Panc1 (cell line): ENCODE data around the gene DHX32. TPM values are rescaled to one million over a fixed set of nuclear protein-coding genes. Genes with fewer than 3 reads are reported as not detected.

ENCODE experiments used
- ATAC-seq: fragments of 200-7000 bp; cut with Tn5 transposase; 2 replicates; pipeline ENCODE4 v1.9.1; 2020; ENCODE audit warnings: mild to moderate bottlenecking, moderate library complexity
- Bru-seq: library from RNA; stranded (reverse); fragments of 400-500 nt; gene quantifications from one replicate; lab custom pipeline; 2021; lab: Mats Ljungman, UMichigan
- BruChase-seq, 2 experiments: library from RNA; stranded (reverse); fragments of 400-500 nt; gene quantifications; one replicate each; lab custom pipeline; 2021; lab: Mats Ljungman, UMichigan
- BruUV-seq: library from RNA; stranded (reverse); fragments of 400-500 nt; replicated peaks from 2 replicates; lab custom pipeline; 2021; lab: Mats Ljungman, UMichigan
- CTCF ChIA-PET: fragments of 300-600 bp; sonication (Branson Sonifier 250); formaldehyde crosslinking; loops from one replicate; lab custom pipeline; 2022; ENCODE audit warnings: antibody characterized with exemption; lab: Charles Lee
- POLR2A ChIA-PET: fragments of 300-600 bp; sonication (Branson Sonifier 250); formaldehyde crosslinking; loops from one replicate; lab custom pipeline; 2022; ENCODE audit warnings: antibody characterized with exemption; lab: Charles Lee
- DNase-seq: peaks from one replicate; pipeline ENCODE4 v3.0.0-alpha.2; 2010; ENCODE audit warnings: low read depth, low spot score
- H3K27ac ChIP-seq: 2 replicates; pipeline ENCODE4 v1.5.1; 2011; ENCODE audit warnings: mild to moderate bottlenecking, low read length, inconsistent platforms
- H3K27me3 ChIP-seq: fragments of 200-500 bp; sonication (Bioruptor generic); 2 replicates; pipeline ENCODE4 v1.6.0; 2014; ENCODE audit warnings: low read length, inconsistent platforms; ENCODE audit not compliant: control insufficient read depth, insufficient read depth
- H3K36me3 ChIP-seq: fragments of 200-500 bp; sonication (Bioruptor generic); 2 replicates; pipeline ENCODE4 v1.5.1; 2014; ENCODE audit warnings: inconsistent platforms, mild to moderate bottlenecking, low read length, moderate library complexity; ENCODE audit not compliant: control insufficient read depth, insufficient read depth
- H3K4me1 ChIP-seq: 2 replicates; pipeline ENCODE4 v1.5.1; 2011; ENCODE audit warnings: inconsistent platforms, mild to moderate bottlenecking, low read length, moderate library complexity; ENCODE audit not compliant: control insufficient read depth, insufficient read depth
- H3K4me3 ChIP-seq, 2 experiments: 2 replicates each; pipeline ENCODE4 v1.5.1; 2011 to 2012; ENCODE audit warnings: low read depth in 2 of 2, low read length in 2 of 2, mild to moderate bottlenecking in 2 of 2, inconsistent platforms in 1 of 2, moderate library complexity in 1 of 2
- H3K9me3 ChIP-seq: fragments of 200-500 bp; sonication (Bioruptor generic); 2 replicates; pipeline ENCODE4 v1.5.1; 2014; ENCODE audit warnings: low read depth, mild to moderate bottlenecking, inconsistent platforms, low read length, moderate library complexity; ENCODE audit not compliant: control insufficient read depth, insufficient read depth
- POLR2AphosphoS5 ChIP-seq: IDR thresholded peaks from 2 replicates; pipeline ENCODE4 v1.6.1; 2012; ENCODE audit warnings: mild to moderate bottlenecking, low read depth, low read length, moderate library complexity
- SIN3A ChIP-seq: IDR thresholded peaks from 2 replicates; pipeline ENCODE4 v1.6.1; 2012; ENCODE audit warnings: low read depth, mild to moderate bottlenecking, low read length, moderate library complexity, borderline replicate concordance; ENCODE audit not compliant: insufficient read depth
- TCF7L2 ChIP-seq: IDR thresholded peaks from 2 replicates; pipeline ENCODE4 v1.6.1; 2011; ENCODE audit warnings: mild to moderate bottlenecking, low read depth, low read length, inconsistent platforms
- in situ Hi-C: cut with HindIII; loops from 2 replicates; pipeline ENCODE4 v1.10.0; 2016; ENCODE audit warnings: low sequenced_read_pairs, low pct_unique_long_range_greater_than_20kb
- intact Hi-C: fragments of 100-400 bp; cut with micrococcal nuclease; formaldehyde crosslinking; loops from one replicate; pipeline ENCODE4 v1.10.0; 2022; ENCODE audit not compliant: unreplicated experiment
- long read RNA-seq: library from polyadenylated mRNA; unstranded; transcript quantifications from one replicate; pipeline ENCODE4 v2.0.0, GENCODE V29; 2021; ENCODE audit not compliant: unreplicated experiment
- polyA plus RNA-seq: library from polyadenylated mRNA; unstranded; fragments of >200 nt; gene quantifications from one replicate; pipeline ENCODE4 v1.2.1, GENCODE V29; 2012; ENCODE audit warnings: missing spikeins; ENCODE audit not compliant: insufficient read length
- total RNA-seq: library from RNA; stranded (reverse); gene quantifications from one replicate; pipeline ENCODE4 v1.2.1, GENCODE V29; 2021; ENCODE audit not compliant: unreplicated experiment
- TF ChIP-seq, protein P1 (sequence below), 2 experiments: IDR thresholded peaks; 2 replicates each; pipeline ENCODE4 v1.6.1; 2011 to 2012; ENCODE audit warnings: low read depth in 2 of 2, control low read depth in 1 of 2, low read length in 1 of 2, mild to moderate bottlenecking in 1 of 2, moderate library complexity in 1 of 2; ENCODE audit not compliant: insufficient read depth in 1 of 2
- TF ChIP-seq, protein P2 (sequence below): fragments of 450-650 bp; IDR thresholded peaks from 2 replicates; pipeline ENCODE4 v1.5.1; 2017; ENCODE audit warnings: mild to moderate bottlenecking

The DHX32 gene, protein sequence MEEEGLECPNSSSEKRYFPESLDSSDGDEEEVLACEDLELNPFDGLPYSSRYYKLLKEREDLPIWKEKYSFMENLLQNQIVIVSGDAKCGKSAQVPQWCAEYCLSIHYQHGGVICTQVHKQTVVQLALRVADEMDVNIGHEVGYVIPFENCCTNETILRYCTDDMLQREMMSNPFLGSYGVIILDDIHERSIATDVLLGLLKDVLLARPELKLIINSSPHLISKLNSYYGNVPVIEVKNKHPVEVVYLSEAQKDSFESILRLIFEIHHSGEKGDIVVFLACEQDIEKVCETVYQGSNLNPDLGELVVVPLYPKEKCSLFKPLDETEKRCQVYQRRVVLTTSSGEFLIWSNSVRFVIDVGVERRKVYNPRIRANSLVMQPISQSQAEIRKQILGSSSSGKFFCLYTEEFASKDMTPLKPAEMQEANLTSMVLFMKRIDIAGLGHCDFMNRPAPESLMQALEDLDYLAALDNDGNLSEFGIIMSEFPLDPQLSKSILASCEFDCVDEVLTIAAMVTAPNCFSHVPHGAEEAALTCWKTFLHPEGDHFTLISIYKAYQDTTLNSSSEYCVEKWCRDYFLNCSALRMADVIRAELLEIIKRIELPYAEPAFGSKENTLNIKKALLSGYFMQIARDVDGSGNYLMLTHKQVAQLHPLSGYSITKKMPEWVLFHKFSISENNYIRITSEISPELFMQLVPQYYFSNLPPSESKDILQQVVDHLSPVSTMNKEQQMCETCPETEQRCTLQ
- total RNA-seq (117 TPM), Bru-seq, nascent RNA (percentile 96 among the genes with signal in this experiment), BruChase-seq, experiment 1, labeled RNA remaining after a 2-hour chase (percentile 94 among the genes with signal in this experiment), BruChase-seq, experiment 2, labeled RNA remaining after a 6-hour chase (percentile 93 among the genes with signal in this experiment)
- 94.4 TPM for polyA plus RNA-seq
- long read RNA-seq, transcript DHX32-201 (11 exons, 3,070 nt): major isoform, 12 of 359 reads
- long read RNA-seq, partial matches to known transcripts: 32 of 359 reads
- long read RNA-seq, other reads (novel, unspliced or antisense): 314 of 359 reads

DNA sequence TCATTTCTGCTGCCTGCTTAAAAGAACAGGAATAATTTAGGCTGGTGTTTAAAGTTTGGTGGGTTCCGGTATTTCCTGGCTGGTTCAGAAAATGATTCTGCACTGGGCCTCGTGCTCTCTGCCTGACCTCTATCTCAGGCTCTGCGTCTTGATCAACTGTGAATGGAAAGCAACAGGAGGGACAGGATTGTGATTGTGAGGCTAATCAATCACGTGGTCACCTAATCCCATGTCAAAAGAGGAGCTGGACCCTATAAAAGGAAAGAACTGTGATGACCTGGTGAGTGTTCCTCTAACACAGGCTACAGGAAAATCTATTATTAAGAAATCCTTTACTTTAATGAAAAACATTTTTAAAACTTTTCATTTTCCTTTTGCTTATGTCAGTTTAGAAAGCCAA, at the start of gene DHX32:
TSS of gene DHX32 (minus strand) at position 101 of the 400 bp plus-strand sequence. CDS start 468 bp downstream, outside the sequence.
- Histone ChIP-seq H3K4me1 (peaks cover 55% of the 10 kb centered on the region), H3K27ac (peak within 1 kb of the TSS; percentile 97), H3K27me3 (no peaks in the 10 kb centered on the region), H3K4me3 (peak within 1 kb of the TSS; percentile 16 to 21), H3K9me3 (peaks cover 12% of the 10 kb centered on the region; the same call in 1 of the 2 replicates), H3K36me3 (peaks cover 11% of the 10 kb centered on the region; the same call in 1 of the 2 replicates)
- TF ChIP-seq POLR2AphosphoS5 (no peak), SIN3A (no peak), TCF7L2 (no peak)
- TF ChIP-seq, protein P1, sequence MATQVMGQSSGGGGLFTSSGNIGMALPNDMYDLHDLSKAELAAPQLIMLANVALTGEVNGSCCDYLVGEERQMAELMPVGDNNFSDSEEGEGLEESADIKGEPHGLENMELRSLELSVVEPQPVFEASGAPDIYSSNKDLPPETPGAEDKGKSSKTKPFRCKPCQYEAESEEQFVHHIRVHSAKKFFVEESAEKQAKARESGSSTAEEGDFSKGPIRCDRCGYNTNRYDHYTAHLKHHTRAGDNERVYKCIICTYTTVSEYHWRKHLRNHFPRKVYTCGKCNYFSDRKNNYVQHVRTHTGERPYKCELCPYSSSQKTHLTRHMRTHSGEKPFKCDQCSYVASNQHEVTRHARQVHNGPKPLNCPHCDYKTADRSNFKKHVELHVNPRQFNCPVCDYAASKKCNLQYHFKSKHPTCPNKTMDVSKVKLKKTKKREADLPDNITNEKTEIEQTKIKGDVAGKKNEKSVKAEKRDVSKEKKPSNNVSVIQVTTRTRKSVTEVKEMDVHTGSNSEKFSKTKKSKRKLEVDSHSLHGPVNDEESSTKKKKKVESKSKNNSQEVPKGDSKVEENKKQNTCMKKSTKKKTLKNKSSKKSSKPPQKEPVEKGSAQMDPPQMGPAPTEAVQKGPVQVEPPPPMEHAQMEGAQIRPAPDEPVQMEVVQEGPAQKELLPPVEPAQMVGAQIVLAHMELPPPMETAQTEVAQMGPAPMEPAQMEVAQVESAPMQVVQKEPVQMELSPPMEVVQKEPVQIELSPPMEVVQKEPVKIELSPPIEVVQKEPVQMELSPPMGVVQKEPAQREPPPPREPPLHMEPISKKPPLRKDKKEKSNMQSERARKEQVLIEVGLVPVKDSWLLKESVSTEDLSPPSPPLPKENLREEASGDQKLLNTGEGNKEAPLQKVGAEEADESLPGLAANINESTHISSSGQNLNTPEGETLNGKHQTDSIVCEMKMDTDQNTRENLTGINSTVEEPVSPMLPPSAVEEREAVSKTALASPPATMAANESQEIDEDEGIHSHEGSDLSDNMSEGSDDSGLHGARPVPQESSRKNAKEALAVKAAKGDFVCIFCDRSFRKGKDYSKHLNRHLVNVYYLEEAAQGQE (IDR thresholded peaks at IDR 0.05; ENCODE audit: insufficient read depth in 1 of 2, low read depth in 2 of 2, low read length in 1 of 2): no peak
- TF ChIP-seq, protein P2, sequence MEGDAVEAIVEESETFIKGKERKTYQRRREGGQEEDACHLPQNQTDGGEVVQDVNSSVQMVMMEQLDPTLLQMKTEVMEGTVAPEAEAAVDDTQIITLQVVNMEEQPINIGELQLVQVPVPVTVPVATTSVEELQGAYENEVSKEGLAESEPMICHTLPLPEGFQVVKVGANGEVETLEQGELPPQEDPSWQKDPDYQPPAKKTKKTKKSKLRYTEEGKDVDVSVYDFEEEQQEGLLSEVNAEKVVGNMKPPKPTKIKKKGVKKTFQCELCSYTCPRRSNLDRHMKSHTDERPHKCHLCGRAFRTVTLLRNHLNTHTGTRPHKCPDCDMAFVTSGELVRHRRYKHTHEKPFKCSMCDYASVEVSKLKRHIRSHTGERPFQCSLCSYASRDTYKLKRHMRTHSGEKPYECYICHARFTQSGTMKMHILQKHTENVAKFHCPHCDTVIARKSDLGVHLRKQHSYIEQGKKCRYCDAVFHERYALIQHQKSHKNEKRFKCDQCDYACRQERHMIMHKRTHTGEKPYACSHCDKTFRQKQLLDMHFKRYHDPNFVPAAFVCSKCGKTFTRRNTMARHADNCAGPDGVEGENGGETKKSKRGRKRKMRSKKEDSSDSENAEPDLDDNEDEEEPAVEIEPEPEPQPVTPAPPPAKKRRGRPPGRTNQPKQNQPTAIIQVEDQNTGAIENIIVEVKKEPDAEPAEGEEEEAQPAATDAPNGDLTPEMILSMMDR: no peak
- DNase-seq: no peak
- in situ Hi-C loops (no loop called here), intact Hi-C loops (no loop called here)
- ATAC-seq: peak; percentile 39
- POLR2A ChIA-PET: no interaction called here
- CTCF ChIA-PET: no interaction called here
- no TSS peak for BruUV-seq

DNA sequence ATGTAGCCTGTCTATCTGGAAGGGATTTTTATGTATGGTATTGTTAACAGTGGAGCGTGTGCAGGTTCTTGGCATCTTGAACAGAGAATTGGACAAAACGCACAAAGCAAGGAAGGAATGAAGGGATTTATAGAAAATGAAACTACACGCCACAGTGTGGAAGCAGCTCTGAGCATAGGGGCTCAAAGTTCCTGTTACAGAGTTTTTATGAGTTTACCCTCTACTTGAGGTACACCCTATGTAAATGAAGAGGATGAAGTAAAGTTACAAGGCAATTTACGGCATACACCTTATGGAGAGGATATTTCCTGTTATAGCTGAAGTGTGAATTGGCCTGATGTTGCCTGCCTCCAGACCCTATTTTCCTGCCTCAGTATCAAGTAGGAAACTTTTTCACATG, 48.5 kb upstream of the DHX32 start:
- ChIA-PET CTCF (interaction anchor here (0.7 kb wide), 1 partner anchor 869 kb away, joined by 3 read pairs; no protein-coding TSS in a partner anchor), POLR2A (no interaction called here)
- TF ChIP-seq POLR2AphosphoS5 (no peak), TCF7L2 (no peak), SIN3A (no peak)
- TF ChIP-seq, protein P2: no peak
- TF ChIP-seq, protein P1 (IDR thresholded peaks at IDR 0.05; ENCODE audit: insufficient read depth in 1 of 2, low read depth in 2 of 2, low read length in 1 of 2): no peak
- intact Hi-C loops (loop anchor here (10.0 kb wide), 1 partner anchor 815 kb away; no protein-coding TSS in a partner anchor), in situ Hi-C loops (no loop called here)
- DNase-seq: no peak
- Histone ChIP-seq H3K36me3 (no peaks in the 10 kb centered on the region), H3K27ac (peak overlapping the region; percentile 35), H3K4me1 (peaks cover 7% of the 10 kb centered on the region; the same call in 1 of the 2 replicates), H3K9me3 (no peaks in the 10 kb centered on the region), H3K4me3 (no peak overlapping the region), H3K27me3 (no peaks in the 10 kb centered on the region)
- BruUV-seq: no TSS peak
- ATAC-seq: no peak
